T-cell (primary cell): Measurements from ENCODE around the gene OSCP1. TPM values are rescaled to one million over a fixed set of nuclear protein-coding genes. Genes with fewer than 3 reads are reported as not detected.
A peak's percentile ranks its signal among the peaks of the same experiment; 100 is the strongest.

Experiments used
- ATAC-seq, 4 experiments: fragments of 200-7000 bp in 3 of 4; fragments of 150-1000 bp in 1 of 4; cut with Tn5 transposase; replicated peaks in 1 of 4; 1 replicate in 3 of 4; 2 replicates in 1 of 4; pipeline ENCODE4 v1.10.0; 2021; ENCODE audit warnings: moderate library complexity in 3 of 4, mild to moderate bottlenecking in 2 of 4, moderate number of reproducible peaks in 1 of 4
- CTCF ChIA-PET, 2 donors: fragments of 300-600 bp; sonication (Branson Sonifier 250); formaldehyde crosslinking; loops; one replicate each; lab custom pipeline; 2022; ENCODE audit warnings: antibody characterized with exemption in 2 of 2; lab: Charles Lee
- POLR2A ChIA-PET, 2 donors: fragments of 300-600 bp; sonication (Branson Sonifier 250); formaldehyde crosslinking; loops; one replicate each; lab custom pipeline; 2022; ENCODE audit warnings: antibody characterized with exemption in 2 of 2; lab: Charles Lee
- DNase-seq, 35 experiments: peaks; one replicate each; pipeline versions ENCODE4 v3.0.0 to v3.0.0-alpha.2; 2013 to 2023
- H3K27ac ChIP-seq: one replicate; pipeline ENCODE4 v1.5.1; 2013; ENCODE audit warnings: low read length
- H3K27me3 ChIP-seq, 2 experiments: replicated peaks in 1 of 2; 1 replicate in 1 of 2; 2 replicates in 1 of 2; pipeline versions ENCODE4 v1.6.1 to v1.7.0; 2013; ENCODE audit warnings: low read length in 1 of 2, mixed read lengths in 1 of 2; ENCODE audit not compliant: control insufficient read depth in 2 of 2, insufficient read depth in 2 of 2; ENCODE audit errors: extremely low read depth in 1 of 2
- H3K36me3 ChIP-seq, 2 donors: 1 replicate in 1 of 2; 2 replicates in 1 of 2; pipeline versions ENCODE4 v1.6.1 to v1.7.0; 2013; ENCODE audit warnings: low read length in 1 of 2; ENCODE audit not compliant: control insufficient read depth in 2 of 2, insufficient read depth in 1 of 2; ENCODE audit errors: extremely low read depth in 1 of 2
- H3K4me1 ChIP-seq, 2 experiments: 1 replicate in 1 of 2; 2 replicates in 1 of 2; pipeline versions ENCODE4 v1.6.1 to v1.7.0; 2013; ENCODE audit warnings: low read length in 2 of 2, mixed read lengths in 1 of 2; ENCODE audit not compliant: insufficient read depth in 2 of 2, control insufficient read depth in 1 of 2; ENCODE audit errors: extremely low read depth in 1 of 2
- H3K4me3 ChIP-seq, 2 donors: 1 replicate in 1 of 2; 2 replicates in 1 of 2; pipeline versions ENCODE4 v1.5.1 to v1.7.0; 2013; ENCODE audit warnings: mild to moderate bottlenecking in 2 of 2, low read length in 1 of 2, moderate library complexity in 1 of 2; ENCODE audit not compliant: control insufficient read depth in 1 of 2; ENCODE audit errors: extremely low read depth in 1 of 2
- H3K9me3 ChIP-seq: 2 replicates; pipeline ENCODE4 v1.7.0; 2013
- H3K27ac Mint-ChIP-seq, 2 donors: one replicate each; pipeline ENCODE4 v1.8.0; 2020 to 2021; ENCODE audit warnings: mild to moderate bottlenecking in 2 of 2, mixed read lengths in 2 of 2
- H3K27me3 Mint-ChIP-seq, 2 donors: one replicate each; pipeline ENCODE4 v1.8.0; 2021 to 2022; ENCODE audit warnings: mixed read lengths in 2 of 2
- H3K36me3 Mint-ChIP-seq: one replicate; pipeline ENCODE4 v1.8.0; 2021; ENCODE audit warnings: mixed read lengths
- H3K4me1 Mint-ChIP-seq, 3 donors: one replicate each; pipeline ENCODE4 v1.8.0; 2020 to 2022; ENCODE audit warnings: mixed read lengths in 3 of 3, mild to moderate bottlenecking in 1 of 3
- H3K4me3 Mint-ChIP-seq, 3 donors: one replicate each; pipeline ENCODE4 v1.8.0; 2020 to 2022; ENCODE audit warnings: mild to moderate bottlenecking in 3 of 3, mixed read lengths in 3 of 3, moderate library complexity in 3 of 3
- H3K9me3 Mint-ChIP-seq, 3 donors: one replicate each; pipeline ENCODE4 v1.8.0; 2020 to 2022; ENCODE audit warnings: mixed read lengths in 3 of 3
- WGBS: methylation state at CpG from one replicate; pipeline ENCODE4 v1.1.5; 2013; ENCODE audit warnings: missing lambda C conversion rate; ENCODE audit not compliant: insufficient coverage; 5-methylcytosine and 5-hydroxymethylcytosine counted together
- total RNA-seq, 35 experiments: library from RNA in 6 of 35; stranded (reverse) in 6 of 35; fragments of 120-200 nt in 1 of 35; gene quantifications; one replicate each; pipeline versions ENCODE4 v1.2.1 to v1.2.4 and lab custom pipeline; 2013 to 2026

OSCP1 gene
- total RNA-seq, 5 donors from 2014 or later (not counting 1 experiment from before 2014, with no cell fraction given): 0.32 to 1.3 (median 0.68) TPM

DNA sequence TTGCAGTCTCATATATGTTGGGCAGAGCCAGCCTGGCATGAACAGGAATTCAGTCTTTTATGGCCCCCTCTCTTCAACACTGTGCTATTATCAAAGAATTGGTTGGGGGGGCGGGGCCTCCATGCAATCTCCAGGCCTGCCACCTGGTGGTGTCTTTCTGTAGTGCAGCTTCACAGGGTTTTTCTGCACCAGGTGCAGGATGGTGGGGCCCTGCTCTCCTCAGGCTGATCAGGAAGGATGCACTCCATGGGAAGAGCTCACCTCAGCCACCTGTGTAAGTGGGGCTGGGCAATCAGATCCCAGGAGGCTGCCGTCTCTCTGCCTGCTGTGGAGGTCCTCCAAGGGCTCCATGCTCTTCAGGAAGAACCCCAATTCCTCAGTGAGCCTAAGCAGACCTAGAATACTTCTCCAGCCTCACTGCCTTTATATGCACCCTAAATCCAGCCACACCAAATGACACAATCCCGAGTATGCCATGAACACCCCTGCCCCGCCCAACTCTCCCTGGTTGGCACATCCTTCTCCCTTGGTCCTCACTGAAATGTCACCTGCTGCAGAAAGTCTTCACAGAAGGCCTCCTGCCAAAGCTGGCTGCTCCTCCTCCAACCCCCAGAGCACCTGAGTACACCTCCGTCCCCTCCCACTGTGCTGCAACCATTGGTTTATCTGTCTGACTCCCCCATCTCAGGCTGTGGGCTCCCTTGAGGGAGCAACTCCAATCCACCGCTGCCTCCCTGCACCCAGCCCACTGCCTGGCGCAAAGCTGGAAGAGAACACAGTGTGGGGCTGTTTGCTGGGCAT lies 81.0 kb downstream of the OSCP1 start:
- Histone ChIP-seq H3K36me3 (peaks cover 0 to 6% of the 10 kb centered on the region in 2 donors), H3K4me1 (peaks cover 43 to 67% of the 10 kb centered on the region in 2 experiments), H3K27ac (peak overlapping the region; percentile 33), H3K4me3 (no peak overlapping the region), H3K27me3 (no peaks in the 10 kb centered on the region), H3K9me3 (no peaks in the 10 kb centered on the region)
- DNase-seq (peak; percentile 61 to 91 (median 82)), ATAC-seq (peak; percentile 38 to 70 (median 43))
- H3K4me3 Mint-ChIP-seq: peak overlapping the region in 1 of 3 donors; percentile 19
- CTCF ChIA-PET: interaction anchor here (0.5 to 3.4 kb wide), 14 partner anchors 9 to 220 kb away, joined by 3 to 24 read pairs (median 4); partner anchors contain the start of genes SH3D21 (in 1 of the 2) and TRAPPC3 (in 1 of the 2)
- POLR2A ChIA-PET: interaction anchor here in 1 of 2 donors (0.6 kb wide), 1 partner anchor 36 kb away, joined by 5 read pairs; no protein-coding TSS in a partner anchor
- no peaks in the 10 kb centered on the region for H3K36me3 Mint-ChIP-seq
- H3K27me3 Mint-ChIP-seq: no peaks in the 10 kb centered on the region
- H3K4me1 Mint-ChIP-seq: peaks cover 65 to 78% (median 74%) of the 10 kb centered on the region in 3 donors
- no peaks in the 10 kb centered on the region for H3K9me3 Mint-ChIP-seq
- 60% methylated on average over 5 of the region's 7 CpGs for WGBS
- peak overlapping the region; percentile 85 to 90 for H3K27ac Mint-ChIP-seq

Other genes starting within 250 kb of the OSCP1 start
- gene THRAP3, start 226.0 kb downstream of the OSCP1 start, total RNA-seq: 100 to 1,000 TPM in 3 of 5 donors, 10 to 100 TPM in 2; 75.2 to 111 (median 101) TPM
- gene SH3D21, start 144.1 kb downstream of the OSCP1 start, total RNA-seq: 1 to 10 TPM; 2.2 to 3.7 (median 2.8) TPM
- 1 to 10 TPM; 2.0 to 8.1 (median 5.6) TPM for gene EVA1B, start 126.8 kb downstream of the OSCP1 start, total RNA-seq
- gene STK40, start 64.5 kb downstream of the OSCP1 start, total RNA-seq: 10 to 100 TPM; 29.6 to 71.1 (median 56.7) TPM
- 10 to 100 TPM; 26.2 to 59.9 (median 55.4) TPM for gene LSM10, start 52.5 kb downstream of the OSCP1 start, total RNA-seq
- gene MRPS15, start 13.9 kb upstream of the OSCP1 start, total RNA-seq: 10 to 100 TPM; 25.7 to 37.3 (median 34.9) TPM
- gene CSF3R, start 32.5 kb upstream of the OSCP1 start, total RNA-seq: 1 to 10 TPM in 4 of 5 donors, under 1 TPM in 1; 0.25 to 2.1 (median 1.8) TPM